Adrenal gland (tissue), 5 donors: Measurements from ENCODE around the gene CLK3.

Source experiments
- CTCF ChIP-seq, 6 experiments: fragments of 450-650 bp in 4 of 6; fragments of 200-600 bp in 2 of 6; sonication (generic) in 1 of 6; IDR thresholded peaks; 1 replicate in 5 of 6; 2 replicates in 1 of 6; pipeline versions ENCODE4 v1.5.1 to v1.8.0; 2016 to 2021; ENCODE audit warnings: antibody characterized with exemption in 6 of 6, mild to moderate bottlenecking in 2 of 6, moderate library complexity in 1 of 6
- POLR2A ChIP-seq, 2 donors: fragments of 450-650 bp; IDR thresholded peaks; one replicate each; pipeline ENCODE4 v1.6.1; 2017; ENCODE audit warnings: antibody characterized with exemption in 2 of 2, mild to moderate bottlenecking in 2 of 2, moderate library complexity in 1 of 2
- donor health status: DM: no; HTN: no; CAD: no.

DNA sequence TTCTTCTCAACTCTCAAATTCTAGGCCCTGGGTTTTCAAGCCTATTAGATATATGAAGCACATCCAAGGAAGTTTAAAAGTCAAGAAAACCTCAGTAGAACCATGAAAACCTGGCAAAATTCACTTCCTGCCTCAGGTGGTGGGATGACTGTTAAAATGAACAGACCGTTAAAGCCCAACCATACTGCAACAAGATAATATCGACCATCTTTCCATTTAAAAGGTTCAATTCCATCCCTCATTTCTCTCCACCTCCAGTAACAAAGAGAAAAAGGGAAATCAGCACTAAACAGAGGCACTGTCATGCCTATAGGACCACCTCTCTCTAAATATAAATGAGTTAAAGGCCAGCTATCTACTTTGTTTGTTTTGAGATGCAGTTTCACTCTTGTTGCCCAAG, 49.0 kb downstream of the CLK3 start:
- TF ChIP-seq POLR2A (IDR thresholded peaks at IDR 0.05), result no peak
- TF ChIP-seq CTCF (IDR thresholded peaks at IDR 0.05), result no peak
